SH-SY5Y (cell line): ENCODE data around the gene KRT2.

Experiments used
- GATA2 ChIP-seq: IDR thresholded peaks from 2 replicates; pipeline ENCODE4 v1.6.1; 2011; ENCODE audit warnings: mild to moderate bottlenecking, low read depth, low read length
- GATA3 ChIP-seq: IDR thresholded peaks from 2 replicates; pipeline ENCODE4 v1.6.1; 2011; ENCODE audit warnings: low read depth, mild to moderate bottlenecking, low read length, moderate library complexity

GRCh38 chr12:52600071-52600470 lies 51.9 kb downstream of the KRT2 start:
- TF ChIP-seq GATA3 (no peak), GATA2 (no peak)
